Breast epithelium (tissue), 3 donors: ENCODE results near the gene CACNA2D1.

ENCODE experiments used
- CTCF ChIP-seq, 3 donors: fragments of 450-650 bp; IDR thresholded peaks; one replicate each; pipeline ENCODE4 v1.5.1; 2016 to 2017; ENCODE audit warnings: antibody characterized with exemption in 3 of 3, mild to moderate bottlenecking in 3 of 3, moderate library complexity in 3 of 3
- POLR2A ChIP-seq: fragments of 450-650 bp; IDR thresholded peaks from one replicate; pipeline ENCODE4 v1.6.1; 2016; ENCODE audit warnings: antibody characterized with exemption, mild to moderate bottlenecking, moderate library complexity

- TF ChIP-seq CTCF (IDR thresholded peaks at IDR 0.05) (no peak), POLR2A (no peak)
Observed at GRCh38 chr7:82079527-82079926, 364.1 kb downstream of the CACNA2D1 start.
